ENCODE data around the gene PCDH9. TPM values are rescaled to one million over a fixed set of nuclear protein-coding genes. Genes with fewer than 3 reads are reported as not detected.

Gene PCDH9
- total and polyA plus RNA-seq, 2 experiments from 2014 or later = 0.31 to 0.52 TPM

- no peak for ATAC-seq
- peaks cover 3% of the 10 kb centered on the region; the same call in 1 of the 2 replicates for H3K36me3 ChIP-seq (ENCODE audit: insufficient read depth)
- no peaks in the 10 kb centered on the region for H3K79me2 ChIP-seq (replicated peaks; ENCODE audit: insufficient read depth)
- H3K27ac Mint-ChIP-seq = no peak overlapping the region
- H3K4me2 ChIP-seq = no peak overlapping the region
- no peaks in the 10 kb centered on the region for H3F3A ChIP-seq (replicated peaks; ENCODE audit: low read depth)
- H3K36me3 Mint-ChIP-seq (ENCODE audit: low read depth) = peaks cover 11% of the 10 kb centered on the region; the same call in 2 of the 3 replicates
- H4K20me1 ChIP-seq (replicated peaks; ENCODE audit: insufficient read depth) = no peaks in the 10 kb centered on the region
- no peak for TF ChIP-seq JUNB (IDR thresholded peaks at IDR 0.05; ENCODE audit: unreplicated experiment)
- TF ChIP-seq ZNF331 (CRISPR knock-in tag; IDR thresholded peaks at IDR 0.05; ENCODE audit: low read depth) = no peak
- TF ChIP-seq EZH2phosphoT487 (IDR thresholded peaks at IDR 0.05; ENCODE audit: unreplicated experiment) = no peak
- TF ChIP-seq CREB1 (CRISPR knock-in tag; IDR thresholded peaks at IDR 0.05; ENCODE audit: low read depth) = no peak
- TF ChIP-seq STAT1 (IDR thresholded peaks at IDR 0.05; ENCODE audit: unreplicated experiment) = no peak
- TF ChIP-seq EZH2 (IDR thresholded peaks at IDR 0.05; ENCODE audit: low read depth, unreplicated experiment) = no peak
- DNase-seq (ENCODE audit: low spot score) = no peak
- H3K4me3 Mint-ChIP-seq = no peak overlapping the region
- no peak overlapping the region for H3K4me3 ChIP-seq
- H3K4me1 Mint-ChIP-seq = no peaks in the 10 kb centered on the region
- no peaks in the 10 kb centered on the region for H3K27me3 Mint-ChIP-seq (ENCODE audit: insufficient read depth, low read depth, poor library complexity)
- H3K9me2 ChIP-seq (ENCODE audit: insufficient read depth) = no peaks in the 10 kb centered on the region
- H2AFZ ChIP-seq = no peak overlapping the region
- no peaks in the 10 kb centered on the region for H3K27me3 ChIP-seq (ENCODE audit: insufficient read depth)
- no peak overlapping the region for H3K27ac ChIP-seq (ENCODE audit: low read depth)
- H3K4me1 ChIP-seq (ENCODE audit: insufficient read depth) = no peaks in the 10 kb centered on the region; the same call in 1 of the 2 replicates
- peaks cover 8% of the 10 kb centered on the region; the same call in 2 of the 3 replicates for H3K9me3 Mint-ChIP-seq
Observed at GRCh38 chr13:66364346-66364745, 865.8 kb downstream of the PCDH9 start.

DNA sequence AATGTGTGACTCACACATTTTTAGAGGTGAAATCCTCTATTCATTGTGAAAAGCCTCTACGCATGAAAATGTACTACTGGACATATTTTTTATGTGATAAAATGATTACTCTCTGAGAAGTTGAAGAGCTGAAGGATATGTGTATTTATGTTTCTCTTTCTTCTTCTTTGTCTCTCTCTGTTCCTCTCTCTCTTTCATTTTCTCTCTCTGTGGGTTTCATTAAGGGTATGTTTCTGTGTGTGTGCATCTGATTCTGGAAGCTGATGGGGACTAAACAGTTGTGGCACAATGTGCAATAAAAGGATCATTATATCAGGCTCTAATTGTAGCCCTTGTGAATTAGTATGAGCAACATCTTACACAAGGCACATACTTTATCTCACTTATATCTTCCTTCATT, 867.7 kb downstream of the PCDH9 start:
- Histone ChIP-seq H3K27me3 (ENCODE audit: insufficient read depth) (no peaks in the 10 kb centered on the region), H3K9me2 (ENCODE audit: insufficient read depth) (no peaks in the 10 kb centered on the region), H3K4me1 (ENCODE audit: insufficient read depth) (no peaks in the 10 kb centered on the region), H3K4me2 (no peak overlapping the region), H2AFZ (no peak overlapping the region), H3K36me3 (ENCODE audit: insufficient read depth) (no peaks in the 10 kb centered on the region), H3K4me3 (no peak overlapping the region), H3K27ac (ENCODE audit: low read depth) (no peak overlapping the region), H3K79me2 (replicated peaks; ENCODE audit: insufficient read depth) (no peaks in the 10 kb centered on the region), H4K20me1 (replicated peaks; ENCODE audit: insufficient read depth) (no peaks in the 10 kb centered on the region), H3F3A (replicated peaks; ENCODE audit: low read depth) (no peaks in the 10 kb centered on the region)
- H3K4me1 Mint-ChIP-seq = no peaks in the 10 kb centered on the region
- ATAC-seq = no peak
- no peak for DNase-seq (ENCODE audit: low spot score)
- peaks cover 3% of the 10 kb centered on the region; the same call in 1 of the 3 replicates for H3K9me3 Mint-ChIP-seq
- H3K27ac Mint-ChIP-seq = no peak overlapping the region
- H3K36me3 Mint-ChIP-seq (ENCODE audit: low read depth) = peaks cover 2% of the 10 kb centered on the region; the same call in 1 of the 3 replicates
- H3K4me3 Mint-ChIP-seq = no peak overlapping the region
- no peaks in the 10 kb centered on the region for H3K27me3 Mint-ChIP-seq (ENCODE audit: insufficient read depth, low read depth, poor library complexity)
- TF ChIP-seq REST (IDR thresholded peaks at IDR 0.05; ENCODE audit: unreplicated experiment) (no peak), JUNB (IDR thresholded peaks at IDR 0.05; ENCODE audit: unreplicated experiment) (no peak), ZNF114 (CRISPR knock-in tag; IDR thresholded peaks at IDR 0.05) (no peak), NANOG (IDR thresholded peaks at IDR 0.05; ENCODE audit: borderline replicate concordance) (no peak), EZH2 (IDR thresholded peaks at IDR 0.05; ENCODE audit: low read depth, unreplicated experiment) (no peak), CREB1 (CRISPR knock-in tag; IDR thresholded peaks at IDR 0.05; ENCODE audit: low read depth) (no peak), EZH2phosphoT487 (IDR thresholded peaks at IDR 0.05; ENCODE audit: unreplicated experiment) (no peak), STAT1 (IDR thresholded peaks at IDR 0.05; ENCODE audit: unreplicated experiment) (no peak), ZNF331 (CRISPR knock-in tag; IDR thresholded peaks at IDR 0.05; ENCODE audit: low read depth) (no peak)
- TF ChIP-seq, protein P1, sequence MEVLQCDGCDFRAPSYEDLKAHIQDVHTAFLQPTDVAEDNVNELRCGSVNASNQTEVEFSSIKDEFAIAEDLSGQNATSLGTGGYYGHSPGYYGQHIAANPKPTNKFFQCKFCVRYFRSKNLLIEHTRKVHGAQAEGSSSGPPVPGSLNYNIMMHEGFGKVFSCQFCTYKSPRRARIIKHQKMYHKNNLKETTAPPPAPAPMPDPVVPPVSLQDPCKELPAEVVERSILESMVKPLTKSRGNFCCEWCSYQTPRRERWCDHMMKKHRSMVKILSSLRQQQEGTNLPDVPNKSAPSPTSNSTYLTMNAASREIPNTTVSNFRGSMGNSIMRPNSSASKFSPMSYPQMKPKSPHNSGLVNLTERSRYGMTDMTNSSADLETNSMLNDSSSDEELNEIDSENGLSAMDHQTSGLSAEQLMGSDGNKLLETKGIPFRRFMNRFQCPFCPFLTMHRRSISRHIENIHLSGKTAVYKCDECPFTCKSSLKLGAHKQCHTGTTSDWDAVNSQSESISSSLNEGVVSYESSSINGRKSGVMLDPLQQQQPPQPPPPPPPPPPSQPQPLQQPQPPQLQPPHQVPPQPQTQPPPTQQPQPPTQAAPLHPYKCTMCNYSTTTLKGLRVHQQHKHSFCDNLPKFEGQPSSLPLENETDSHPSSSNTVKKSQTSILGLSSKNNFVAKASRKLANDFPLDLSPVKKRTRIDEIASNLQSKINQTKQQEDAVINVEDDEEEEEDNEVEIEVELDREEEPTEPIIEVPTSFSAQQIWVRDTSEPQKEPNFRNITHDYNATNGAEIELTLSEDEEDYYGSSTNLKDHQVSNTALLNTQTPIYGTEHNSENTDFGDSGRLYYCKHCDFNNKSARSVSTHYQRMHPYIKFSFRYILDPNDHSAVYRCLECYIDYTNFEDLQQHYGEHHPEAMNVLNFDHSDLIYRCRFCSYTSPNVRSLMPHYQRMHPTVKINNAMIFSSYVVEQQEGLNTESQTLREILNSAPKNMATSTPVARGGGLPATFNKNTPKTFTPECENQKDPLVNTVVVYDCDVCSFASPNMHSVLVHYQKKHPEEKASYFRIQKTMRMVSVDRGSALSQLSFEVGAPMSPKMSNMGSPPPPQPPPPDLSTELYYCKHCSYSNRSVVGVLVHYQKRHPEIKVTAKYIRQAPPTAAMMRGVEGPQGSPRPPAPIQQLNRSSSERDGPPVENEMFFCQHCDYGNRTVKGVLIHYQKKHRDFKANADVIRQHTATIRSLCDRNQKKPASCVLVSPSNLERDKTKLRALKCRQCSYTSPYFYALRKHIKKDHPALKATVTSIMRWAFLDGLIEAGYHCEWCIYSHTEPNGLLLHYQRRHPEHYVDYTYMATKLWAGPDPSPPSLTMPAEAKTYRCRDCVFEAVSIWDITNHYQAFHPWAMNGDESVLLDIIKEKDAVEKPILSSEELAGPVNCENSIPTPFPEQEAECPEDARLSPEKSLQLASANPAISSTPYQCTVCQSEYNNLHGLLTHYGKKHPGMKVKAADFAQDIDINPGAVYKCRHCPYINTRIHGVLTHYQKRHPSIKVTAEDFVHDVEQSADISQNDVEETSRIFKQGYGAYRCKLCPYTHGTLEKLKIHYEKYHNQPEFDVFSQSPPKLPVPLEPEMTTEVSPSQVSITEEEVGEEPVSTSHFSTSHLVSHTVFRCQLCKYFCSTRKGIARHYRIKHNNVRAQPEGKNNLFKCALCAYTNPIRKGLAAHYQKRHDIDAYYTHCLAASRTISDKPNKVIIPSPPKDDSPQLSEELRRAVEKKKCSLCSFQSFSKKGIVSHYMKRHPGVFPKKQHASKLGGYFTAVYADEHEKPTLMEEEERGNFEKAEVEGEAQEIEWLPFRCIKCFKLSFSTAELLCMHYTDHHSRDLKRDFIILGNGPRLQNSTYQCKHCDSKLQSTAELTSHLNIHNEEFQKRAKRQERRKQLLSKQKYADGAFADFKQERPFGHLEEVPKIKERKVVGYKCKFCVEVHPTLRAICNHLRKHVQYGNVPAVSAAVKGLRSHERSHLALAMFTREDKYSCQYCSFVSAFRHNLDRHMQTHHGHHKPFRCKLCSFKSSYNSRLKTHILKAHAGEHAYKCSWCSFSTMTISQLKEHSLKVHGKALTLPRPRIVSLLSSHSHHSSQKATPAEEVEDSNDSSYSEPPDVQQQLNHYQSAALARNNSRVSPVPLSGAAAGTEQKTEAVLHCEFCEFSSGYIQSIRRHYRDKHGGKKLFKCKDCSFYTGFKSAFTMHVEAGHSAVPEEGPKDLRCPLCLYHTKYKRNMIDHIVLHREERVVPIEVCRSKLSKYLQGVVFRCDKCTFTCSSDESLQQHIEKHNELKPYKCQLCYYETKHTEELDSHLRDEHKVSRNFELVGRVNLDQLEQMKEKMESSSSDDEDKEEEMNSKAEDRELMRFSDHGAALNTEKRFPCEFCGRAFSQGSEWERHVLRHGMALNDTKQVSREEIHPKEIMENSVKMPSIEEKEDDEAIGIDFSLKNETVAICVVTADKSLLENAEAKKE (CRISPR knock-in tag; IDR thresholded peaks at IDR 0.05) = no peak

Measured in GM23338 (cell line).